Right lobe of liver (tissue), 6 donors: ENCODE results near the gene NDUFAB1. TPM values are rescaled to one million over a fixed set of nuclear protein-coding genes. Genes with fewer than 3 reads are reported as not detected.

Experiments
- ATAC-seq, 4 donors: fragments of 200-7000 bp; cut with Tn5 transposase; one replicate each; pipeline ENCODE4 v1.9.1; 2020; ENCODE audit warnings: mild to moderate bottlenecking in 4 of 4, moderate library complexity in 4 of 4
- DNase-seq, 3 donors: peaks; one replicate each; pipeline ENCODE4 v3.0.0-alpha.2; 2020
- H3K27ac ChIP-seq, 3 donors: fragments of 200-600 bp; one replicate each; pipeline ENCODE4 v1.8.0; 2022
- H3K27me3 ChIP-seq, 2 donors: fragments of 200-600 bp; one replicate each; pipeline ENCODE4 v1.8.0; 2022
- H3K36me3 ChIP-seq, 4 donors: fragments of 200-600 bp; sonication (generic) in 1 of 4; one replicate each; pipeline versions ENCODE4 v1.5.1 to v1.8.0; 2017 to 2022; ENCODE audit warnings: control low read depth in 1 of 4
- H3K4me1 ChIP-seq, 4 donors: fragments of 200-600 bp; sonication (generic) in 1 of 4; one replicate each; pipeline versions ENCODE4 v1.5.1 to v1.8.0; 2017 to 2022; ENCODE audit warnings: control low read depth in 1 of 4
- H3K4me3 ChIP-seq, 3 donors: fragments of 200-600 bp; one replicate each; pipeline ENCODE4 v1.8.0; 2022
- H3K9me3 ChIP-seq, 4 donors: fragments of 200-600 bp; sonication (generic) in 1 of 4; one replicate each; pipeline versions ENCODE4 v1.5.1 to v1.8.0; 2017 to 2022; ENCODE audit warnings: control low read depth in 1 of 4
- CTCF ChIP-seq, 4 donors: fragments of 200-600 bp in 3 of 4; fragments of 450-650 bp in 1 of 4; IDR thresholded peaks; one replicate each; pipeline versions ENCODE4 v1.5.1 to v1.8.0; 2016 to 2022; ENCODE audit warnings: antibody characterized with exemption in 4 of 4, mild to moderate bottlenecking in 2 of 4
- POLR2A ChIP-seq: fragments of 450-650 bp; IDR thresholded peaks from one replicate; pipeline ENCODE4 v1.6.1; 2017; ENCODE audit warnings: antibody characterized with exemption, mild to moderate bottlenecking
- WGBS: methylation state at CpG from one replicate; pipeline ENCODE4 v1.1.6; 2018; ENCODE audit warnings: low coverage, low lambda C conversion rate; ENCODE audit not compliant: insufficient coverage; ENCODE audit errors: missing lambda C conversion rate; 5-methylcytosine and 5-hydroxymethylcytosine counted together
- intact Hi-C, 2 donors: fragments of 100-400 bp; cut with DNase I; formaldehyde crosslinking; loops; one replicate each; pipeline versions ENCODE4 v1.11.2 to v1.14.1; 2022
- long read RNA-seq: library from polyadenylated mRNA; unstranded; transcript quantifications from one replicate; pipeline ENCODE4 v2.0.0, GENCODE V29; 2019
- total RNA-seq, 6 experiments: library from RNA; depleted of rRNA in 2 of 6; stranded (reverse); fragments of >200 nt in 2 of 6; fragmentation: NEBNext Ultra II Directional in 3 of 6; extraction: Animal tissue kit (Norgen Biotek cat#: 25700) in 3 of 6; gene quantifications; one replicate each; pipeline versions ENCODE4 v1.1.0 to v1.2.4, GENCODE V29; 2016 to 2023
- donor health status: DM: no; HTN: yes; CAD: no.
- donor health status: DM: no; HTN: no; CAD: no.
- donor health status: DM: no; HTN: no; CAD: no.
- donor health status: DM: no; HTN: yes; CAD: no.
- donor health status: DM: no; HTN: yes; CAD: no.

Gene NDUFAB1
- total RNA-seq = 10 to 100 TPM; 53.9 to 87.3 (median 63.9) TPM
- long read RNA-seq, transcript NDUFAB1-201 (5 exons, 717 nt) = major isoform, 36 of 36 reads
- long read RNA-seq, partial matches to known transcripts = 0 of 36 reads
- long read RNA-seq, other reads (novel, unspliced or antisense) = 0 of 36 reads

- TF ChIP-seq CTCF (IDR thresholded peaks at IDR 0.05) (peak; percentile 100), POLR2A (peak; percentile 37)
- peak; percentile 99 to 100 (median 100) for ATAC-seq
- H3K4me3 ChIP-seq = peak within 1 kb of the TSS; percentile 90 to 97 (median 94)
- 1% methylated on average over 33 of the region's 67 CpGs for WGBS
- intact Hi-C loops = no loop called here
- DNase-seq = peak; percentile 92 to 94 (median 93)
- H3K9me3 ChIP-seq = no peaks in the 10 kb centered on the region
- H3K36me3 ChIP-seq = peaks cover 0 to 14% (median 7%) of the 10 kb centered on the region in 4 donors
- H3K27me3 ChIP-seq = no peaks in the 10 kb centered on the region
- H3K4me1 ChIP-seq = peaks cover 0 to 13% (median 6%) of the 10 kb centered on the region in 4 donors
- H3K27ac ChIP-seq = peak within 1 kb of the TSS; percentile 56 to 72 (median 58)
Measured at GRCh38 chr16:23595951-23596720, at the start of gene NDUFAB1. NDUFAB1 (minus strand) TSS chr16:23596316; CDS start chr16:23596290, 26 bp downstream.

GRCh38 chr16:23642246-23642774 lies 46.2 kb upstream of the NDUFAB1 start:
- peaks cover 0 to 15% (median 0%) of the 10 kb centered on the region in 4 donors for H3K4me1 ChIP-seq
- no peaks in the 10 kb centered on the region for H3K27me3 ChIP-seq
- H3K27ac ChIP-seq = no peak overlapping the region
- H3K36me3 ChIP-seq = peaks cover 3 to 16% (median 6%) of the 10 kb centered on the region in 4 donors
- intact Hi-C loops = no loop called here
- TF ChIP-seq POLR2A (no peak), CTCF (IDR thresholded peaks at IDR 0.05) (no peak)
- H3K9me3 ChIP-seq = no peaks in the 10 kb centered on the region
- H3K4me3 ChIP-seq = peak overlapping the region; percentile 93 to 99 (median 94)
- no peak for DNase-seq
- 74% methylated on average over 14 of the region's 14 CpGs for WGBS
- ATAC-seq = no peak

GRCh38 chr16:23640931-23641765 lies 45.0 kb upstream of the NDUFAB1 start, which contains the start of the genes DCTN5 and PALB2:
DCTN5 (plus strand) TSS chr16:23641466; CDS start chr16:23641543, 77 bp downstream.
PALB2 (minus strand) TSS chr16:23641310; CDS start chr16:23641157, 153 bp downstream.
- peaks cover 6 to 15% (median 8%) of the 10 kb centered on the region in 4 donors for H3K36me3 ChIP-seq

More at GRCh38 chr16:23640931-23641765, 45.0 kb upstream of the NDUFAB1 start, which contains the start of the genes DCTN5 and PALB2:
- ATAC-seq (peak; percentile 99 to 100 (median 100)), DNase-seq (peak; percentile 94 to 96 (median 95))
- peak within 1 kb of the TSS; percentile 93 to 99 (median 94) for H3K4me3 ChIP-seq
- peaks cover 0 to 15% (median 0%) of the 10 kb centered on the region in 4 donors for H3K4me1 ChIP-seq
- H3K9me3 ChIP-seq = no peaks in the 10 kb centered on the region
- under 1% methylated on average over 30 of the region's 64 CpGs for WGBS
- no peaks in the 10 kb centered on the region for H3K27me3 ChIP-seq
- peak; percentile 43 for TF ChIP-seq POLR2A
- no peak for TF ChIP-seq CTCF (IDR thresholded peaks at IDR 0.05)
- intact Hi-C loops = no loop called here
- H3K27ac ChIP-seq = peak within 1 kb of the TSS; percentile 53 to 70 (median 63)
